Breast epithelium (tissue), 4 donors: ENCODE measurements around the gene OR4F6. TPM values are rescaled to one million over a fixed set of nuclear protein-coding genes. Genes with fewer than 3 reads are reported as not detected.
"Not testable (repeated sequence)": the region's sequence is repeated elsewhere in the genome, so short reads cannot be mapped to it uniquely, and the experiment has no call there.

Experiments used
- DNase-seq, 2 donors: peaks; one replicate each; pipeline ENCODE4 v3.0.0-alpha.2; 2019; ENCODE audit warnings: low spot score in 2 of 2
- H3K27ac ChIP-seq, 2 donors: fragments of 200-600 bp; sonication (generic) in 1 of 2; one replicate each; pipeline ENCODE4 v1.5.1; 2016 to 2019; ENCODE audit warnings: mild to moderate bottlenecking in 1 of 2
- H3K27me3 ChIP-seq, 2 donors: fragments of 200-600 bp; sonication (generic) in 1 of 2; one replicate each; pipeline versions ENCODE4 v1.5.1 to v1.6.0; 2017 to 2019; ENCODE audit warnings: control low read depth in 1 of 2, mild to moderate bottlenecking in 1 of 2
- H3K36me3 ChIP-seq: fragments of 200-600 bp; one replicate; pipeline ENCODE4 v1.5.1; 2019
- H3K4me1 ChIP-seq, 2 donors: fragments of 200-600 bp; sonication (generic); one replicate each; pipeline ENCODE4 v1.5.1; 2016 to 2019; ENCODE audit warnings: control low read depth in 1 of 2
- H3K4me3 ChIP-seq, 3 donors: fragments of 200-600 bp; sonication (generic); 1 replicate in 2 of 3; 2 replicates in 1 of 3; pipeline ENCODE4 v1.5.1; 2016 to 2019; ENCODE audit warnings: mild to moderate bottlenecking in 3 of 3, moderate library complexity in 2 of 3
- H3K9me3 ChIP-seq, 2 donors: fragments of 200-600 bp; sonication (generic) in 1 of 2; one replicate each; pipeline ENCODE4 v1.5.1; 2016 to 2019; ENCODE audit warnings: control low read depth in 1 of 2
- POLR2A ChIP-seq: fragments of 450-650 bp; IDR thresholded peaks from one replicate; pipeline ENCODE4 v1.6.1; 2016; ENCODE audit warnings: antibody characterized with exemption, mild to moderate bottlenecking, moderate library complexity
- POLR2AphosphoS5 ChIP-seq, 3 donors: sonication (generic); formaldehyde crosslinking; IDR thresholded peaks; one replicate each; pipeline ENCODE4 v1.6.1; 2017; ENCODE audit warnings: antibody characterized with exemption in 3 of 3
- intact Hi-C: fragments of 100-400 bp; cut with DNase I; formaldehyde crosslinking; loops from one replicate; pipeline ENCODE4 v1.15.1; 2023; ENCODE audit warnings: low total_unique reads
- total RNA-seq, 3 donors: library from RNA; depleted of rRNA; stranded (reverse); fragments of >200 nt; gene quantifications; one replicate each; pipeline ENCODE4 v1.1.0, GENCODE V29; 2016
- TF ChIP-seq, protein P1 (sequence below), 3 donors: fragments of 450-650 bp; IDR thresholded peaks; one replicate each; pipeline ENCODE4 v1.5.1; 2016 to 2017; ENCODE audit warnings: antibody characterized with exemption in 3 of 3, mild to moderate bottlenecking in 3 of 3, moderate library complexity in 3 of 3

OR4F6 gene
- total RNA-seq, 3 donors from 2014 or later = not detected

- DNase-seq = no peak
- no peaks in the 10 kb centered on the region for H3K27me3 ChIP-seq
- H3K4me1 ChIP-seq = no peaks in the 10 kb centered on the region
- TF ChIP-seq POLR2A = no peak
- TF ChIP-seq, protein P1, sequence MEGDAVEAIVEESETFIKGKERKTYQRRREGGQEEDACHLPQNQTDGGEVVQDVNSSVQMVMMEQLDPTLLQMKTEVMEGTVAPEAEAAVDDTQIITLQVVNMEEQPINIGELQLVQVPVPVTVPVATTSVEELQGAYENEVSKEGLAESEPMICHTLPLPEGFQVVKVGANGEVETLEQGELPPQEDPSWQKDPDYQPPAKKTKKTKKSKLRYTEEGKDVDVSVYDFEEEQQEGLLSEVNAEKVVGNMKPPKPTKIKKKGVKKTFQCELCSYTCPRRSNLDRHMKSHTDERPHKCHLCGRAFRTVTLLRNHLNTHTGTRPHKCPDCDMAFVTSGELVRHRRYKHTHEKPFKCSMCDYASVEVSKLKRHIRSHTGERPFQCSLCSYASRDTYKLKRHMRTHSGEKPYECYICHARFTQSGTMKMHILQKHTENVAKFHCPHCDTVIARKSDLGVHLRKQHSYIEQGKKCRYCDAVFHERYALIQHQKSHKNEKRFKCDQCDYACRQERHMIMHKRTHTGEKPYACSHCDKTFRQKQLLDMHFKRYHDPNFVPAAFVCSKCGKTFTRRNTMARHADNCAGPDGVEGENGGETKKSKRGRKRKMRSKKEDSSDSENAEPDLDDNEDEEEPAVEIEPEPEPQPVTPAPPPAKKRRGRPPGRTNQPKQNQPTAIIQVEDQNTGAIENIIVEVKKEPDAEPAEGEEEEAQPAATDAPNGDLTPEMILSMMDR (IDR thresholded peaks at IDR 0.05) = no peak
- TF ChIP-seq POLR2AphosphoS5 (IDR thresholded peaks at IDR 0.05) = no peak
- H3K9me3 ChIP-seq = no peaks in the 10 kb centered on the region
- intact Hi-C loops = no loop called here
- no peaks in the 10 kb centered on the region for H3K36me3 ChIP-seq
- H3K27ac ChIP-seq = no peak overlapping the region
- no peak overlapping the region for H3K4me3 ChIP-seq
Measured at GRCh38 chr15:101773496-101774100, 29.7 kb upstream of the OR4F6 start.

DNA sequence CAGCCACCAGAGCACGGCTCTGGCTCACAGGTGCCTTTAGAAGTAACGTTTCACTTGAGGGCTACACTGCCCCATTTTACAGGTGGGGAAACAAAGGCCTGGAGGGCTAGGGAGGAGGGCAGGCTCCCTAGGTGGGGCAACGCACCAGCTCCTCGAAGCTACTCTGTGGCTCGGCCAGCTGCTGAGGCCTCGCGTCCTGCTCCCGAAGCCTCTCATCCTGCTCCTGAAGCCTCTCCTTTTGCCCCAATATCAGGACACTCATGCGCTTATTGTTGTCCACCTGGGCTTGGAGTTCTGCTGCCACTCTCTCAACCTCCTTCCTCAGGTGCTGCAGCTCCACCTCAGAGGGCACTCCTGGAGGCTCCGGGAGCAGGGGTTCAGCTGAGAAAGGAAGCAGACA is 28.2 kb upstream of the OR4F6 start:
- Histone ChIP-seq H3K4me3 (no peak overlapping the region), H3K4me1 (no peaks in the 10 kb centered on the region), H3K27ac (no peak overlapping the region), H3K36me3 (no peaks in the 10 kb centered on the region), H3K27me3 (no peaks in the 10 kb centered on the region), H3K9me3 (no peaks in the 10 kb centered on the region)
- TF ChIP-seq, protein P1 (IDR thresholded peaks at IDR 0.05) = no peak
- TF ChIP-seq POLR2A = no peak
- TF ChIP-seq POLR2AphosphoS5 (IDR thresholded peaks at IDR 0.05) = no peak
- DNase-seq = no peak
- intact Hi-C loops = no loop called here

DNA sequence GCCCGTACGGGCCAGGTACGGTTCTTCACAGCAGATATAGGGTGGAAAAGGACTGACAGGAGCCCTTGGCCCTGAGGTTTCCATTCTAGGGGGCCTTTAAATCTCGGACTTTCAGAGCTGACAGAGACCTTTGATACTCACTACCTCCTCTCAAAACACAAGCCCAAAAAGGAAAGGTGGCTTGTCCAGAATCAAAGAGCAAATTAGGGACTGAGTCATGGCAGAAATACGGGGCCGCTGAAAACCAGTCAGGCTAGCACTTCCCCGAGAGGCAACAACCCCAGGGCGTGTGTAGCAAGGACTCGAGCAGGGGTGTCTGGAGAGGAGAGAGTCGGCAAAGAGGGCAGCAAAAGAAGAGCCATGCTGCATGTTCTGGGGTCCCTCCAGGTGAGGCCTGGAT is 24.7 kb upstream of the OR4F6 start:
- H3K4me3 ChIP-seq, H3K27ac ChIP-seq, H3K27me3 ChIP-seq, H3K9me3 ChIP-seq, DNase-seq, intact Hi-C loops, H3K4me1 ChIP-seq, H3K36me3 ChIP-seq: not testable (repeated sequence)

GRCh38 chr15:101780225-101780624 is 23.1 kb upstream of the OR4F6 start:
- H3K4me3 ChIP-seq, H3K36me3 ChIP-seq, DNase-seq, intact Hi-C loops, H3K9me3 ChIP-seq, H3K27me3 ChIP-seq, H3K4me1 ChIP-seq, H3K27ac ChIP-seq: not testable (repeated sequence)

DNA sequence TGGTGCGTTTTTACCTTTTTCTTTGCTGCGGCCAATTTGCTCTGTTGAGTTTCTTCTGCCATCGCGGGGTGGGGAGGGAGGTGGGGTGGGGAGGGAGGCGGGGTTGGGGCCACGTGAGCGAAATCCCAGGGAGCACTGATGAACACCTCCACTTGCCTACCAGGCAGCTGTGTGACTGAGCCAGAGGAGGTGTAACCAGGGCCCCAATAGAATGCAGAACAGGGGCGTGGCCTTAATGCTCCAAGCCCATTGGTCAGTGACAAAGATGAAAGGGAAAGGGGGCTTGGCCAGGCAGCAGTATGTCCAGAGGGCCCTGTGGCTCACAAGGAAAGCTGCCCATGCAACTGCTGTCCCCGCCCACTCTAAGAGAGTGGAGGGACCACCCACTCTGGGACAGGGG is 21.4 kb upstream of the OR4F6 start:
- intact Hi-C loops = no loop called here
- no peaks in the 10 kb centered on the region for H3K27me3 ChIP-seq
- no peak overlapping the region for H3K4me3 ChIP-seq
- no peak overlapping the region for H3K27ac ChIP-seq
- no peak for TF ChIP-seq POLR2A
- TF ChIP-seq, protein P1 (IDR thresholded peaks at IDR 0.05) = no peak
- TF ChIP-seq POLR2AphosphoS5 (IDR thresholded peaks at IDR 0.05) = no peak
- no peaks in the 10 kb centered on the region for H3K9me3 ChIP-seq
- DNase-seq = no peak
- H3K36me3 ChIP-seq = no peaks in the 10 kb centered on the region
- no peaks in the 10 kb centered on the region for H3K4me1 ChIP-seq

DNA sequence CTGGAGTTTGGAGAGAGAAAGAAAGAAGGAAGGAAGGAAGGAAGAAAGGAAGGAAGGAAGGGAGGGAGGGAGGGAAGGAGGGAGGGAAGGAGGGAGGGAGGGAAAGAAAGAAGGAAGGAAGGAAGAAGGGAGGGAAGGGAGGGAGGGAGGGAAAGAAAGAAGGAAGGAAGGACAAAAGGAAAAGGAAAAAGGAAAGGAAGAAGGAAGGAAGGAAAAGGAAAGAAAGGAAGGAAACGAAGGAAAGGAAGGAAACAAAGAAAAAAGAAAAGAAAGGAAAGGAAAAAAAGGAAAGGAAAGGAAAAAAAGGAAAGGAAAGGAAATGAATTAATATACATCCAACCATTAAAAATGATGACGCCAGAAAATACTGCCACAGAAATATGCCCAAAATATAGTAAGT is 18.7 kb upstream of the OR4F6 start:
- DNase-seq = no peak
- Histone ChIP-seq H3K4me3 (no peak overlapping the region), H3K27me3 (no peaks in the 10 kb centered on the region), H3K36me3 (no peaks in the 10 kb centered on the region), H3K4me1 (no peaks in the 10 kb centered on the region), H3K9me3 (no peaks in the 10 kb centered on the region), H3K27ac (no peak overlapping the region)
- intact Hi-C loops = no loop called here
- TF ChIP-seq, protein P1 (IDR thresholded peaks at IDR 0.05) = no peak
- no peak for TF ChIP-seq POLR2A
- TF ChIP-seq POLR2AphosphoS5 (IDR thresholded peaks at IDR 0.05) = no peak

DNA sequence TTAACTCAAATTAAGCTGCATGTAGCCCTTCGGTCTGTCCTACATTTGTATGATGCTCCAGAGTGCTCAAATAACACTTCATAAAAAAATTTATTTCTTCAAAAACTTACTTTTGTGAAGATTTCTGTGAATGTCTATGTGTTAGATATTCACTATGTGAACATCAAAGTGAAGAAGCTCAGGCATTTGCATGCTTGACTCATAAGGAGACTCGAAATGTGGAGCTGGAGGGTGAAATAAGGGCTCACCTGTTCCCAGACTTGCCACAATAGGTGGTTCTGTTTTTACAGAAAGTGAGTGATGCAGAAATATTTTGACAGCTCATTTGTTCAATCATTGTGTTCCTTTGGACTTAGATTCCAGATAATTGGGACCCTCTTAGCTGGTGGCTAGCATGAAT is 16.9 kb upstream of the OR4F6 start:
- H3K27me3 ChIP-seq, H3K9me3 ChIP-seq, intact Hi-C loops, H3K27ac ChIP-seq, DNase-seq, H3K36me3 ChIP-seq, H3K4me3 ChIP-seq, H3K4me1 ChIP-seq: not testable (repeated sequence)

- H3K36me3 ChIP-seq, intact Hi-C loops, H3K9me3 ChIP-seq, H3K4me3 ChIP-seq, H3K27ac ChIP-seq, H3K27me3 ChIP-seq, H3K4me1 ChIP-seq, DNase-seq: not testable (repeated sequence)
Measured at GRCh38 chr15:101788001-101788400, 15.3 kb upstream of the OR4F6 start.

DNA sequence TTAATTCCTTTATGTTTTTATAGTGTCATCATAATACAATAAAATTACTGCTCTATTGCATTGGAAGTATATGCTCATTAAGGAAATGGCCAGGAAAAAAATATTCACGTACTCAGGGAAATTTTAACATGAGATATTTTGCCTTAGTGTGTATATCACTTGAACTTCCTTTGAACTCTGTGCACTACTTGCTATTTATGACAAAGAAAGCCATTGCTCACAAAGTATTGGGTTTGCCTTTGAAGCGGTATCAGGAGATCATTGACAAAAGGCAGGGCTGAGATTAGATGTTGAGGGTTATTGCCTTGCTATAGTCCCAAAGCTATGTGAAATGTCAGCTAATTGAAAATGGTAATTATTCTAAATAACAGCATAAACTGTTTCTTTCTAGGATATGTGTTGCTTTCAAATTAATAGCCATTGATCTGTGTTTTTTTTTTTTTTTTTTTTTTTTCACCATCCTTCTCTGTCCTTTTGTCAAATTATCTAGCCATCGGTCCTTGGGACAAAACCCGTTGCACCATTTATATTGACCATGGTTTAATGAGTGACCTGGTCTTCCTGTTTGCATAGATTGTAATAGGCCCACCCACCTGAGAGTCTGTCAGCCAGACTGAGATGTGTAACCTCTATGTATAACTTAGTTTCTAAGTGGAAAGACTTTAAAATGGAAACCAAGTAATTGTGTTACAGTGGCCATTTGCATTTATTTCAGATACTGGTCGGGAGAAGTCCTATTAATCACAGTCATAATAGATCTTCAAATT is 14.6 kb upstream of the OR4F6 start:
- H3K36me3 ChIP-seq, intact Hi-C loops, H3K27ac ChIP-seq, DNase-seq, H3K4me3 ChIP-seq, H3K4me1 ChIP-seq, H3K9me3 ChIP-seq, H3K27me3 ChIP-seq: not testable (repeated sequence)
